ENCODE measurements around the gene PADI6.
"Not testable (repeated sequence)": the region's sequence is repeated elsewhere in the genome, so short reads cannot be mapped to it uniquely, and the experiment has no call there.

The PADI6 gene

DNA sequence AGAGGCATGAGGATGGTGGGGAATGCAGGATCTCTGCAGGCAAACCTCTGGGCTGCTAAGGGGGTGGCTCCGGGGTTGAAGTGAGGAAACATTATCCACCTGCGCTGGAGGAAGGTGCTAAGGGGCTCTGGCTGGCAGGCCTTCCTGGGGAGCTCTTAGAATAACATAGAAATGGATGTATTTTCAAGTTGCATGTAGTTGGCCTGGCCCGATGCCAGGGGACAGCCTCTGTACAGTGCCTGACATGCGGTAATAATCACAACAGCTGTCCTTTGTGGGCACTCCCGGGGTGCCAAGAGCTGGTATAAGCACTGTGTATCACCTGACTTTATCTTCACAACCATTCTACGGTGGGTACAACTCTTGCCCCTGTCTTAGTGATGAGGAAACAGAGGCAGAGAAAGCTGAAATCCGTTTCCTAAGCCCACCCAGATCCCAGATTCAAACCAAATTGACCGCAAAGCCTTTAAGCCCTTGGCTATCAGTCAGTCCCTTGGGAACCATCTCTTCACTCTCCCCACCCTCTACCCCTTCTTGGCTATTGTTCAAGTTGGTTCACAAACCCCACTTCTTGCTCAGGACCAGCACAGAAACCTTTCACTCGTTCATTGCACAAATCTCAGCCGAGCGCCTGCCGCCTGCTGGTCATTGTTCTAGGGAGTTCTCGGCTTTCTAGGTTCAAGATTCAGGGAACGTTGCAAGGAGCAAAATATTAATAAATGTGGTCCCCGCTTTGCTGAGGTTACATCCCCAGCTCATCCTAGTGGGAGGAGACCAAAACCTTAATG, 33.1 kb upstream of the PADI6 start:
- DNase-seq (ENCODE audit: low read depth) = no peak
- no peak for TF ChIP-seq CTCF (IDR thresholded peaks at IDR 0.05; ENCODE audit: insufficient read depth, low read depth, low read length, missing control alignments)
- H3K4me3 ChIP-seq (ENCODE audit: low read depth, low read length) = no peak overlapping the region

GRCh38 chr1:17339521-17339920, 32.5 kb upstream of the PADI6 start:
- no peak for TF ChIP-seq CTCF (IDR thresholded peaks at IDR 0.05; ENCODE audit: insufficient read depth, low read depth, low read length, missing control alignments)
- no peak for DNase-seq (ENCODE audit: low read depth)

DNA sequence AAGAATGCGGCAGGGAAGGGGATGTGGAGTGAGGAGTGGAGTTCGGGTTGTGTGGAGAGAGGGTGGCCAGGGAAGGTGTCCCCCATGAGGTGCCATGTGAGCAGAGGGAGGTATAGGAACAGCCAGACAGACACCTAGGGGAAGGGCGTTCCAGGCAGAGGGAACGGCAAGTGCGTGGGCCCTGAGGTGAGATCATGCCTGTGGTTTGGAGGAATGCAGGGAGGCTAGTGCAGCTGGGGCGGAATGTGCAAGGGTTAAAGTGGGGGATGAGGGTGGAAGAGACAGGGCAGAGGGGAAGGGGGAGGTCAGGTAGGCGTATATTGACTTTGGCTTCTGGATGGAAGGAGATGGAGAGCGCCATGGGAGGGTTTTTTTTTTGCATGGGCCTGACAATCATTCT, 31.6 kb upstream of the PADI6 start:
- TF ChIP-seq CTCF (IDR thresholded peaks at IDR 0.05; ENCODE audit: insufficient read depth, low read depth, low read length, missing control alignments) = no peak
- no peak for DNase-seq (ENCODE audit: low read depth)
- H3K4me3 ChIP-seq (ENCODE audit: low read depth, low read length) = no peak overlapping the region

More at GRCh38 chr1:17339521-17339920, 32.5 kb upstream of the PADI6 start:
- H3K4me3 ChIP-seq (ENCODE audit: low read depth, low read length) = no peak overlapping the region

GRCh38 chr1:17342014-17342441, 30.0 kb upstream of the PADI6 start:
- no peak overlapping the region for H3K4me3 ChIP-seq (ENCODE audit: low read depth, low read length)
- no peak for TF ChIP-seq CTCF (IDR thresholded peaks at IDR 0.05; ENCODE audit: insufficient read depth, low read depth, low read length, missing control alignments)
- no peak for DNase-seq (ENCODE audit: low read depth)

- DNase-seq (ENCODE audit: low read depth); H3K4me3 ChIP-seq (ENCODE audit: low read depth, low read length): not testable (repeated sequence)
Observed at GRCh38 chr1:17345506-17345905, 26.5 kb upstream of the PADI6 start.

DNA sequence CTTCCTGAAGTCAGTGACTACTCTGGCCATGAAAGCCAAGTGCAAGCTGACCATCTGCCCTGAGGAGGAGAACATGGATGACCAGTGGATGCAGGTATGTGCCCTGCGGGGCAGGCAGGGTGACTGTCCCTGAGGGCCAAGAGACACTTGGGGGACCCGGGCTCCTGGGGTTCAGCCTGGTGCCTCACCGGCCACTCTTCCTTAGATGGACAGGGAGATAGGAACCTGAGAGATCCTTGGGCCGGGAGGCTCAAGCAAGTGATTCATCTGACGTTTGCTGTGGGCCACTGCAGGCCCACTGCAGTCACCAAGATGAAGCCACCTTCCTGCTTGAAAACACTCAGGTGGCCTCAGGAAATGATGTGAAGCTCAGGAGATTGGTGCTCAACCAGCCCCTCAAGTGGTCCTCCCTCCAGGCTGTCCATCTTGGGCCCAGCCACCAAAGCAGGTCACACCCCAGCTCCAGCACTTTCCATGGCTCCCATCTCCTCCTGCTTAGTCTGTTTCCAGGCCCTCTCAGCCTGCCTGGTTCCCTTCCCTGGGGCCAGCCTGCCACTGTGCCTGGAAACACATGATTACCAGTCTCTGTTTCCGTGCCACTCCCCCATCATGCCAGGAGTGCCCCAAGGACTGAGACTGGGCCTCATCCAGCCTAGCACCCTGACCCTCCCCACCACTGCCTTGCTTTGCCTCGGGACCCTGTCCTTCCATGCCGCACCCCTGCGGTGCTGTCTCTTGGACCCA, 25.8 kb upstream of the PADI6 start:
- no peak overlapping the region for H3K4me3 ChIP-seq (ENCODE audit: low read depth, low read length)
- no peak for DNase-seq (ENCODE audit: low read depth)
- TF ChIP-seq CTCF (IDR thresholded peaks at IDR 0.05; ENCODE audit: insufficient read depth, low read depth, low read length, missing control alignments) = no peak

GRCh38 chr1:17347769-17348592, 24.0 kb upstream of the PADI6 start:
- no peak for TF ChIP-seq CTCF (IDR thresholded peaks at IDR 0.05; ENCODE audit: insufficient read depth, low read depth, low read length, missing control alignments)
- no peak for DNase-seq (ENCODE audit: low read depth)
- H3K4me3 ChIP-seq (ENCODE audit: low read depth, low read length) = no peak overlapping the region

Data from GM12865 (cell line).